Limb (tissue), 2 donors: ENCODE results near the gene PALMD.

ENCODE experiments used
- DNase-seq, 2 donors: peaks; one replicate each; pipeline ENCODE4 v3.0.0-alpha.2; 2016; ENCODE audit errors: extremely low spot score in 2 of 2

The PALMD gene

GRCh38 chr1:99645699-99646531 lies at the start of gene PALMD:
TSS of gene PALMD (plus strand) at chr1:99646113. CDS start at chr1:99646318, 205 bp downstream.
- peak; percentile 47 to 53 for DNase-seq

GRCh38 chr1:99598738-99599411 lies 47.0 kb upstream of the PALMD start:
- no peak for DNase-seq

- no peak for DNase-seq
Measured at GRCh38 chr1:99599678-99600175, 46.2 kb upstream of the PALMD start.

DNA sequence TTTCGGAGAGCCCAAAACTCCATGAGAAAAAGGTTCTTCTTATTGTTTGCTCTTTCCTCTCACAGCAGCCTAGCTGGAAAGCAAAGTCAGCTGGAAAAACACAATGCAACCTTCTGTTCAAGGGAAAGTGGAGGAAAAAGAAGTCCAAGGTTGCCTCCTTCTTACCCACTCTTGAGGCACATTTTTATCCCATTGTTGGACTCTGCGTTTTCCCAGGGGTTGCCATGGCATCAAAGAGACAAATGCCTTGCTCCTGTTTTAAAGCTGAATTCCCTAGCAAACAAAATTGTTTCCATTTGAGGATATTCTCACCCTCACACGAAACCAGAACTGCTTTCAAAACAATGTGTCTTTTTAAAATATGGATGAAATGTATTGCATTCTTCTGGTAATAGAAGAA lies 45.1 kb upstream of the PALMD start:
- no peak for DNase-seq

GRCh38 chr1:99601208-99601607 lies 44.7 kb upstream of the PALMD start:
- DNase-seq = no peak

- DNase-seq = no peak
Measured at GRCh38 chr1:99601709-99602403, 44.1 kb upstream of the PALMD start.

DNA sequence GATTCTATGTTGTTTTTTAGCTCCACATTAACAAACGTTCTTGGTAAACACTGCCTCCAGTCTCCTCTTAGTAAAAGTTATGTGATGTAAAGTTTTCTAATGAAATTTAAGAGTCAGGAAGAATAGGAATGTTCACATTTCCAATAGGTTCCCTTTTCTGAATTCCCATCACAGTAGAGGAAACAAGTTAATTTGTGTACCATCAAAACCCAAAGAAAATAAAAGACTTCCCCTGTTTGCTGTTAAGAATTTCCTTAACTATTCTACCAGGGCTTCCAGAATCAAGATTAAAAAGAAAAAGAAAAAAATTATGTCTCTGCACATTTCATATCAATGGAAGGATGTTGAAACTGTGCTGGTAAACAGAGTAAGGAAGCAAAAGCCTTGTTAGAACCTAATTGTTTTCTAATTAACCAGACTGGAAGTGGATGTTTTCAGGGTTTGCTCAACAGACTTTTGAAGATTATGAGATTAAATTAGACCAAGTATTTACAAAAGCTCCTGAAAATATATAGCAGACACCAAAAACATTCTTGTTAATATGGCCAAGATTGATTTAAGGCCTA lies 43.4 kb upstream of the PALMD start:
- no peak for DNase-seq

DNA sequence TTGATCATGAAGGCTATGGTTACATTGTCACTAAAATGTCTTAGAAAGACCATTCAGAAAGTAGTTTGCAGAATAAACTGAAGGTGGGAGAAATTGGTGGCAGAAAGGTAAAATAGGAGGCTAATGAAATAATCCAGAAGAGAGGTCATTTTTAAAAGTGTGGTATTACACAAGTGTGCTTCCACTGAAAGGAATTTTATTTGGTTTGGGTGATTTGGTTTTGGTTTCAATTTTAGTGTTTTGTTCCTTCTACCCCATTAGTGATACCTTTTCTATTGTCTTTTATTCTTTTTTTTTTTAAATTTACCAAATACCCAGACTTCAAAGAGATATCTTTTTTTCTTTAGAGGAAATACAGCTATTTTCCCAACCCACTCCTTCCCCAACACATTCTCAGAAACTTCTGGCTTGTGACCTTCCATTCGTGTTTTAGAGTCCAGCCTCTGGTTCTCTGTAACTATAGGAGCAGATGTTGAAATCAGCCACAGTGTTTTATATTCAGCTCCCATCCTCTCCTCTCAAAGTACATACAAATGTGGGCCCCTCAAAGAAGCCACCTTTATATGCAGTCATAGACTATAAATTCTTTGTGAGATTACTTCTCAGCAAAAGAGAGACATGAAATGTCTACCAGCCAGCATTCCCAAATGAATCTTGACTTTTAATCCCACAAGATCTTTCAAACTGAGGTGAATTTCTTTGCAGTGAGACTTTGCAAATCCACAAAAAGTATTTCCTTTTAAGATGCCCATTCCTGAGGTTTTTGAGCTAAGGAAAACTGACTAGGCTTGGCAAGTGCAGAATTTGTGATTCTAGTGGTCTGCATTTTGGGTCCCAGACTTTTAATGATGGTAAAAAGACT lies 42.0 kb upstream of the PALMD start:
- no peak for DNase-seq

DNA sequence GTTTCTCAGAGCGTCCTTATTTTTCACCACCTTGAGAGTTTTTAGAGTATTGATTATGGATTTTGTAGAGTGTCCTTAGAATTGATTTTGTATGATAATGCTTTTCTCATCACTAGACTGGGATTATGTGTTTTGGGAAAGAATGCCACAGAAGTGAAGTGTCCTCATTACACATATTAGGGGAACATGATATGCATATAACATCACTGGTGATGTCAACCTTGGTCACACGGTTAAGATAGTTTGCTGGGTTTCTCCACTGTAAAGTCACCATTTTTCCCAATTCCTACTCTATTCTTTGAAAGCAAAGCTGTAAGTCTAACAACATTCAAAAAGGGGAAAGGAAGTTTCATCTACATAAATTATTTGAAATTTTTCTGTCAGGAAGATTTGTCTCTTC lies 39.6 kb upstream of the PALMD start:
- no peak for DNase-seq

- no peak for DNase-seq
Measured at GRCh38 chr1:99607590-99607989, 38.3 kb upstream of the PALMD start.

GRCh38 chr1:99608058-99608457 lies 37.9 kb upstream of the PALMD start:
- no peak for DNase-seq

DNA sequence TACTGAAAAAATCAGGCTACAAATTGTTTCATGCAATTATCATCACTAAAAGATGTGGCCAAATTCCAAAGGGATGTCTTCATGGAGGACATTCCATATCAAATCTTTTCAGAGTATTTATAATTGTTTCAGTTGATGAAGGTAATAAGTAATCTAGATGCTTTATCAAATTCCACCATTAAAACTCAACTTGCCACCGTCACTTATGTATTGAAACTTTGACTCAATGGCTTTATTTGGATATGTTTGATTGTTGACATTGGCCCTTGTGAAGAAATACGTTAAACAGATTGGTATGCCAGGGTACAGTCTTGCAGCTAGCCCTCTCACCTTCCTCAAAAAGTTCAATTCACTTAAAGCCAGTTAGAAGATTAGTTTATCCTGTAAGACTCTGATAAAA lies 32.2 kb upstream of the PALMD start:
- DNase-seq = no peak

- DNase-seq = no peak
Measured at GRCh38 chr1:99614728-99615127, 31.2 kb upstream of the PALMD start.

GRCh38 chr1:99619583-99619982 lies 26.3 kb upstream of the PALMD start:
- DNase-seq = no peak

DNA sequence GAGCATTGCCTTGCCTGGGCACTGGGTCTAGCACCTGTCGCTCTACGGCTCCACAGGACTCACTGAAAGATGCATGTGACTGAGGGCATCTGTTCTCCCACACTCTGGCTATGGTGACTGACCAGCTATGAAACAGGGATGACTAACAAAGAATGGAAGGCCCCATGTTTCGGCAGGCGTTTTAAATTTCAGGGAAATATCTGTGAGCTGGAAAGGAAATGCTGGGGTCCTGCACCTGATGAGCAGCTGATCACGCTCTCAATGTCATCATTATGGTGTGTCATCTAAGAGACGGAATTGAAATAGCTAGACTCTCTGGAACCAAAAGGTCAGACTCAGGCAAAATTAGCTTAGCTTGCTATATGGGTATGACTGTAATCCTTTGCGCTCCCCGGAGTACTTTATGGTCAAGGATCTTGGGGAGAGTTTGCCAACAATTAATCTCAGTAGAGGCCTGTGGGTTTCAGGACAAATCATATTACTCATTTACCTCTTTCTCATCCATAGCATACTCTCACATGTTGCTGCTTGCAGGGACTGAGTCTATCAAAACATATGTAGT lies 24.5 kb upstream of the PALMD start:
- peak in 1 of 2 donors; percentile 32 for DNase-seq

DNA sequence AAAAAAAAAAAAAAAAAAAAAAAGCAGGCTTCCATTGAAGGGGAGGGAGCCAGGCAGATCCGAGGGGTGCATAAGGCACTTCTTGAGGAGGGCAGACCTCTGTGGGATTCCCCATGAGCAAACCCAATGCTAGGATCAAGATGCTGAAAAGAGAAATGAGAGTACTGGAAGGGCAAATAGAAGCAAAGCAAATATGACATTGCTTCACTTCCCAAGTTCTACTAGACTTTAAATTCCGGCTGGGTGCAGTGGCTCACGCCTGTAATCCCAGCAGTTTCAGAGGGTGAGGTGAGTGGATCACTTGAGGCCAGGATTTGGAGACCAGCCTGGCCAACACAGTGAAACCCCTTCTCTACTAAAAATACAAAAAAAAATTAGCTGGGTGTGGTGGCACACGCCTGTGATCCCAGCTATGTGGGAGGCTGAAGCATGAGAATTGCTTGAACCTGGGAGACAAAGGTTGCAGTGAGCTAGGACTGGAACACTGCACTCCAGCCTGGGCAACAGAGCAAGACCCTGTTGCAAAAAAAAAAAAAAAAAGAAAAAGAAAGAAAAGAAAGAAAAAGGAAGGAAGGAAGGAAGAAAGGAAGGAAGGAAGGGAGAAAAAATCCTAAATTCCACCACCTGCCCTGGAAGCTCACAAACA lies 23.1 kb upstream of the PALMD start:
- DNase-seq = no peak

GRCh38 chr1:99623554-99623953 lies 22.4 kb upstream of the PALMD start:
- DNase-seq = peak in 1 of 2 donors; percentile 38

DNA sequence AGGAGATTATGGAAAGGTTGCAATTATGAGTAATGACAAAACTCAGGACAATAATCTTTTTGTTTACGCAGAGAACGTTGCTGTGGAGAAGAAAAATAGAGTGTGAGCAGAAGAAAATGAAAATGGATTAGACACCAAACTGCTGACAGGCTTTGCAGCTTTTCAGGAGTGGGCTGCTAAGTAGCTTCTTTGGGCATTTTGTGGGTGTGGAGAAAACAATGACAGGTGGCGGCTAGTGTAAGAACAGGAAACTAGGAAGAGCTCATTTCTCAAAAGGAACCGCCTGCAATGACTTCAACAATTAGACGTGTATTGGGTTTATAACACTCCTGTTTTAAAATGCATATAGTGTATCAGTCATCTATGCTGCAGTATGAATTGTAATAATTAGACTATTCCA lies 18.3 kb upstream of the PALMD start:
- DNase-seq = no peak

DNA sequence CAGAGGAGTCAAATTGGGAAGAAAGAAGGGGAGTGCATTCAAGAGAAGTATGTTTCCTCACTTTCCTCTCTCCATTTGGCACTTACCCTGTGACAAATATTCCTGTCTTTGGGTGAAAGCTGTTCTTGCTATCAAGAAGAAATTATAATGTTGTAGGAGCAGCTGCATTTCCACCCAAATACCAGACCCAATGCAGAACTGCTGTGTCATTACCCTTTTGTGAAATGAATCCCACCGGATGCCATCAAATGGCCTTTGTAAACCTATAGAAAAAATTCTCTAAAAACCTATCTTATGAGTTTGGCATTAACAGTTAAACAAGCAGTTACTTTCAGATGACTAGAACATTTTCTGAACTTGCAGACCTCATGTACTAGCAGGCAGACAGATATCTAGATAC lies 16.7 kb upstream of the PALMD start:
- no peak for DNase-seq
